Neural cell (in vitro differentiated cells): ENCODE measurements around the gene ABRAXAS1.

Experiments used
- EP300 ChIP-seq: fragments of 450-650 bp; conservative IDR thresholded peaks from 2 replicates; pipeline ENCODE4 v1.6.1; 2014; ENCODE audit warnings: antibody characterized with exemption, mild to moderate bottlenecking, moderate library complexity; ENCODE audit not compliant: poor library complexity, severe bottlenecking
- EZH2 ChIP-seq: fragments of 200-600, 300-800 bp; shearing (Covaris generic), sonication (generic); IDR thresholded peaks from 2 replicates; pipeline ENCODE4 v1.6.1; 2014; ENCODE audit warnings: antibody characterized with exemption, low read length, borderline replicate concordance, mild to moderate bottlenecking; ENCODE audit not compliant: insufficient read depth, poor library complexity, severe bottlenecking
- TAF1 ChIP-seq: IDR thresholded peaks from 2 replicates; pipeline ENCODE4 v1.6.1; 2012; ENCODE audit warnings: low read depth
- TF ChIP-seq, protein P1 (sequence below): fragments of 450-650 bp; IDR thresholded peaks from 2 replicates; pipeline ENCODE4 v1.5.1; 2014; ENCODE audit warnings: antibody characterized with exemption, mild to moderate bottlenecking, moderate library complexity; ENCODE audit not compliant: poor library complexity, severe bottlenecking
- TF ChIP-seq, protein P2 (sequence below): IDR thresholded peaks from 2 replicates; pipeline ENCODE4 v1.6.1; 2012; ENCODE audit warnings: borderline replicate concordance

DNA sequence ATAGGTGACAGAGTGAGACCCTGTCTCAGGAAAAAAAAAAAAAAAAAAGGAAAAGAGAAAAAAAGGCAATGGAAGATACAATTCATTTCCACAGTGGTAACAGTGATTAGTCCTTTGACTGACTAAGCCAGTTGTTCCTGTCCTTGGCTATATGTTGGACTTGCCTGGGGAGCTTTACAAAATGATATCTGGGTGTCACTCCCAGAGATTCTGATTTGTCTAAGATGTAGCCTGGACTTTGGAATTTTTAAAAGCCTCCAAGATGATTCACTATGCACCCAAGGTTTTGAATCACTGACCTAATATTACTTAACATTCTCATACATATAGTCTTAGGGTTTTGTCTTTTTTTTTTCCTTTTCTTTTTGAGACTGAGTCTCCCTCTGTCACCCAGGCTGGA lies 46.2 kb downstream of the ABRAXAS1 start:
- TF ChIP-seq, protein P1, sequence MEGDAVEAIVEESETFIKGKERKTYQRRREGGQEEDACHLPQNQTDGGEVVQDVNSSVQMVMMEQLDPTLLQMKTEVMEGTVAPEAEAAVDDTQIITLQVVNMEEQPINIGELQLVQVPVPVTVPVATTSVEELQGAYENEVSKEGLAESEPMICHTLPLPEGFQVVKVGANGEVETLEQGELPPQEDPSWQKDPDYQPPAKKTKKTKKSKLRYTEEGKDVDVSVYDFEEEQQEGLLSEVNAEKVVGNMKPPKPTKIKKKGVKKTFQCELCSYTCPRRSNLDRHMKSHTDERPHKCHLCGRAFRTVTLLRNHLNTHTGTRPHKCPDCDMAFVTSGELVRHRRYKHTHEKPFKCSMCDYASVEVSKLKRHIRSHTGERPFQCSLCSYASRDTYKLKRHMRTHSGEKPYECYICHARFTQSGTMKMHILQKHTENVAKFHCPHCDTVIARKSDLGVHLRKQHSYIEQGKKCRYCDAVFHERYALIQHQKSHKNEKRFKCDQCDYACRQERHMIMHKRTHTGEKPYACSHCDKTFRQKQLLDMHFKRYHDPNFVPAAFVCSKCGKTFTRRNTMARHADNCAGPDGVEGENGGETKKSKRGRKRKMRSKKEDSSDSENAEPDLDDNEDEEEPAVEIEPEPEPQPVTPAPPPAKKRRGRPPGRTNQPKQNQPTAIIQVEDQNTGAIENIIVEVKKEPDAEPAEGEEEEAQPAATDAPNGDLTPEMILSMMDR, result no peak
- TF ChIP-seq, protein P2, sequence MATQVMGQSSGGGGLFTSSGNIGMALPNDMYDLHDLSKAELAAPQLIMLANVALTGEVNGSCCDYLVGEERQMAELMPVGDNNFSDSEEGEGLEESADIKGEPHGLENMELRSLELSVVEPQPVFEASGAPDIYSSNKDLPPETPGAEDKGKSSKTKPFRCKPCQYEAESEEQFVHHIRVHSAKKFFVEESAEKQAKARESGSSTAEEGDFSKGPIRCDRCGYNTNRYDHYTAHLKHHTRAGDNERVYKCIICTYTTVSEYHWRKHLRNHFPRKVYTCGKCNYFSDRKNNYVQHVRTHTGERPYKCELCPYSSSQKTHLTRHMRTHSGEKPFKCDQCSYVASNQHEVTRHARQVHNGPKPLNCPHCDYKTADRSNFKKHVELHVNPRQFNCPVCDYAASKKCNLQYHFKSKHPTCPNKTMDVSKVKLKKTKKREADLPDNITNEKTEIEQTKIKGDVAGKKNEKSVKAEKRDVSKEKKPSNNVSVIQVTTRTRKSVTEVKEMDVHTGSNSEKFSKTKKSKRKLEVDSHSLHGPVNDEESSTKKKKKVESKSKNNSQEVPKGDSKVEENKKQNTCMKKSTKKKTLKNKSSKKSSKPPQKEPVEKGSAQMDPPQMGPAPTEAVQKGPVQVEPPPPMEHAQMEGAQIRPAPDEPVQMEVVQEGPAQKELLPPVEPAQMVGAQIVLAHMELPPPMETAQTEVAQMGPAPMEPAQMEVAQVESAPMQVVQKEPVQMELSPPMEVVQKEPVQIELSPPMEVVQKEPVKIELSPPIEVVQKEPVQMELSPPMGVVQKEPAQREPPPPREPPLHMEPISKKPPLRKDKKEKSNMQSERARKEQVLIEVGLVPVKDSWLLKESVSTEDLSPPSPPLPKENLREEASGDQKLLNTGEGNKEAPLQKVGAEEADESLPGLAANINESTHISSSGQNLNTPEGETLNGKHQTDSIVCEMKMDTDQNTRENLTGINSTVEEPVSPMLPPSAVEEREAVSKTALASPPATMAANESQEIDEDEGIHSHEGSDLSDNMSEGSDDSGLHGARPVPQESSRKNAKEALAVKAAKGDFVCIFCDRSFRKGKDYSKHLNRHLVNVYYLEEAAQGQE, result no peak
- no peak for TF ChIP-seq TAF1
- TF ChIP-seq EP300, result no peak
- TF ChIP-seq EZH2, result no peak
